Right lobe of liver (tissue), 6 donors: ENCODE data around the gene SLC9A8. TPM values are rescaled to one million over a fixed set of nuclear protein-coding genes. Genes with fewer than 3 reads are reported as not detected.
A peak's percentile ranks its signal among the peaks of the same experiment; 100 is the strongest.

Experiments
- ATAC-seq, 4 donors: fragments of 200-7000 bp; cut with Tn5 transposase; one replicate each; pipeline ENCODE4 v1.9.1; 2020; ENCODE audit warnings: mild to moderate bottlenecking in 4 of 4, moderate library complexity in 4 of 4
- DNase-seq, 3 donors: peaks; one replicate each; pipeline ENCODE4 v3.0.0-alpha.2; 2020
- H3K27ac ChIP-seq, 3 donors: fragments of 200-600 bp; one replicate each; pipeline ENCODE4 v1.8.0; 2022
- H3K27me3 ChIP-seq, 2 donors: fragments of 200-600 bp; one replicate each; pipeline ENCODE4 v1.8.0; 2022
- H3K36me3 ChIP-seq, 4 donors: fragments of 200-600 bp; sonication (generic) in 1 of 4; one replicate each; pipeline versions ENCODE4 v1.5.1 to v1.8.0; 2017 to 2022; ENCODE audit warnings: control low read depth in 1 of 4
- H3K4me1 ChIP-seq, 4 donors: fragments of 200-600 bp; sonication (generic) in 1 of 4; one replicate each; pipeline versions ENCODE4 v1.5.1 to v1.8.0; 2017 to 2022; ENCODE audit warnings: control low read depth in 1 of 4
- H3K4me3 ChIP-seq, 3 donors: fragments of 200-600 bp; one replicate each; pipeline ENCODE4 v1.8.0; 2022
- H3K9me3 ChIP-seq, 4 donors: fragments of 200-600 bp; sonication (generic) in 1 of 4; one replicate each; pipeline versions ENCODE4 v1.5.1 to v1.8.0; 2017 to 2022; ENCODE audit warnings: control low read depth in 1 of 4
- CTCF ChIP-seq, 4 donors: fragments of 200-600 bp in 3 of 4; fragments of 450-650 bp in 1 of 4; IDR thresholded peaks; one replicate each; pipeline versions ENCODE4 v1.5.1 to v1.8.0; 2016 to 2022; ENCODE audit warnings: antibody characterized with exemption in 4 of 4, mild to moderate bottlenecking in 2 of 4
- POLR2A ChIP-seq: fragments of 450-650 bp; IDR thresholded peaks from one replicate; pipeline ENCODE4 v1.6.1; 2017; ENCODE audit warnings: antibody characterized with exemption, mild to moderate bottlenecking
- WGBS: methylation state at CpG from one replicate; pipeline ENCODE4 v1.1.6; 2018; ENCODE audit warnings: low coverage, low lambda C conversion rate; ENCODE audit not compliant: insufficient coverage; ENCODE audit errors: missing lambda C conversion rate; 5-methylcytosine and 5-hydroxymethylcytosine counted together
- intact Hi-C, 2 donors: fragments of 100-400 bp; cut with DNase I; formaldehyde crosslinking; loops; one replicate each; pipeline versions ENCODE4 v1.11.2 to v1.14.1; 2022
- total RNA-seq, 6 experiments: library from RNA; depleted of rRNA in 2 of 6; stranded (reverse); fragments of >200 nt in 2 of 6; fragmentation: NEBNext Ultra II Directional in 3 of 6; extraction: Animal tissue kit (Norgen Biotek cat#: 25700) in 3 of 6; gene quantifications; one replicate each; pipeline versions ENCODE4 v1.1.0 to v1.2.4, GENCODE V29; 2016 to 2023
- donor health status: DM: no; HTN: yes; CAD: no.
- donor health status: DM: no; HTN: no; CAD: no.
- donor health status: DM: no; HTN: no; CAD: no.
- donor health status: DM: no; HTN: yes; CAD: no.
- donor health status: DM: no; HTN: yes; CAD: no.

SLC9A8 gene
- total RNA-seq, 6 experiments from 2014 or later = 6.8 to 10.6 (median 9.6) TPM

DNA sequence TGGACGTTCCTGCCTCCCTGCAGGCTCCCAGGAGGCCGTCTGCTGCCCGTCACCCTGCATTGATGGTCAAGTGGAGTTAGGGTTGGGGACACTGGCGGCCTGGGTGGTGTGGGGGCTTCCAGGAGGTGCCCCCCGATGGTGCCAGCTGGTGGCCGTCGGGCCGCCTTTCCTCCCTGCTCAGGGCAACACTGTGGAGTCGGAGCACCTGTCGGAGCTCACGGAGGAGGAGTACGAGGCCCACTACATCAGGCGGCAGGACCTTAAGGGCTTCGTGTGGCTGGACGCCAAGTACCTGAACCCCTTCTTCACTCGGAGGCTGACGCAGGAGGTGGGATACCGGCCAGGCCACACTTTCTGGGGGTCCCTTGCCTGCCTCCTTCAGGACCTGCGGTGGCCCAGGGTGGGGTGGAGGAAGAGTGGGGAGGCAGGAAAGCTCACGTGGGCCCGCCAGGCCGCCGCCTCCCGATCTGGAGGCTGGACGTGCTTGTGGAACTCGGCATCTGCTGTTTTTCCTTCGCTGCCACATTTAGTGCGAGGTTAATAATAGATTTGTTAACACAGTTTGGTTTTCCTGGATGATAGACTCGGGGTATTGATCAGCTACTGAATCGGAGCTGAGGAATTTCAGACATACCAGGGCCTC lies 74.1 kb downstream of the SLC9A8 start:
- no peak for TF ChIP-seq CTCF (IDR thresholded peaks at IDR 0.05)
- no peak for TF ChIP-seq POLR2A
- no peak for ATAC-seq
- WGBS = 64% methylated on average over 11 of the region's 30 CpGs
- intact Hi-C loops = no loop called here
- no peaks in the 10 kb centered on the region for H3K9me3 ChIP-seq
- H3K36me3 ChIP-seq = peaks cover 0 to 16% (median 0%) of the 10 kb centered on the region in 4 donors
- no peak overlapping the region for H3K27ac ChIP-seq
- no peaks in the 10 kb centered on the region for H3K27me3 ChIP-seq
- peak in 1 of 3 donors; percentile 43 for DNase-seq
- H3K4me1 ChIP-seq = peaks cover 0 to 15% (median 6%) of the 10 kb centered on the region in 4 donors
- no peak overlapping the region for H3K4me3 ChIP-seq

GRCh38 chr20:49887251-49888211 lies 74.9 kb downstream of the SLC9A8 start:
- Histone ChIP-seq H3K27me3 (no peaks in the 10 kb centered on the region), H3K9me3 (no peaks in the 10 kb centered on the region), H3K4me3 (no peak overlapping the region), H3K4me1 (peaks cover 0 to 19% (median 9%) of the 10 kb centered on the region in 4 donors), H3K27ac (peak overlapping the region in 1 of 3 donors; percentile 37), H3K36me3 (peaks cover 0 to 16% (median 0%) of the 10 kb centered on the region in 4 donors)
- intact Hi-C loops = no loop called here
- peak in 1 of 3 donors; percentile 43 for DNase-seq
- ATAC-seq = peak; percentile 8 to 30 (median 23)
- WGBS = 55% methylated on average over 2 of the region's 32 CpGs
- TF ChIP-seq CTCF (IDR thresholded peaks at IDR 0.05) = no peak
- no peak for TF ChIP-seq POLR2A

GRCh38 chr20:49888212-49889000 lies 75.8 kb downstream of the SLC9A8 start:
- peaks cover 0 to 28% (median 17%) of the 10 kb centered on the region in 4 donors for H3K4me1 ChIP-seq
- TF ChIP-seq CTCF (IDR thresholded peaks at IDR 0.05) (peak; percentile 64 to 72 (median 66)), POLR2A (no peak)
- no peaks in the 10 kb centered on the region for H3K9me3 ChIP-seq
- no peaks in the 10 kb centered on the region for H3K27me3 ChIP-seq
- DNase-seq = peak in 1 of 3 donors; percentile 53
- H3K36me3 ChIP-seq = peaks cover 0 to 16% (median 0%) of the 10 kb centered on the region in 4 donors
- H3K27ac ChIP-seq = peak overlapping the region in 1 of 3 donors; percentile 37
- intact Hi-C loops = no loop called here
- no peak overlapping the region for H3K4me3 ChIP-seq
- 46% methylated on average over 9 of the region's 18 CpGs for WGBS
- peak; percentile 4 to 44 (median 36) for ATAC-seq
